Epidermal melanocyte (primary cell): ENCODE measurements around the gene MGMT.

ENCODE experiments used
- DNase-seq: peaks from one replicate; pipeline ENCODE4 v3.0.0; 2011; ENCODE audit warnings: low spot score; ENCODE audit not compliant: insufficient read length

Gene MGMT

DNA sequence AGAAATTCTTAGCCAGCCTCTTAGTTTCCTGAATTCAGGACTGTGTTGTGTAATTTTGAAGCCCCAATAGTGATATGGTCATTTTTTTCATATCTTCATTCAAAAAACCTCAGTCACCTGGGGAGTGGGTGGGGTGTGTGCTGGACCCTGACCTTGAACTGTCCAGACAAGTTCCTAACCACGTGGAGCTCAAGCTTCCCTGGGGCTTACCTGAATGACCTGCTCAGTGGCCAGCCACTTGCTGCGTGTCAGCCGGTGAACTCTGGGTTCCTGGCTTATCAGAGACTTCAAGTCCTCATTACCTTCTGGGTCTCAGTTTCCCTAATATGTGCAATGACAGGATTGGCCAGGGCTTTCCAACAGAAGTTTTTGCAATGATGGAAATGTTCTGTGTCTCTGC lies 27.1 kb downstream of the MGMT start:
- DNase-seq = no peak

DNA sequence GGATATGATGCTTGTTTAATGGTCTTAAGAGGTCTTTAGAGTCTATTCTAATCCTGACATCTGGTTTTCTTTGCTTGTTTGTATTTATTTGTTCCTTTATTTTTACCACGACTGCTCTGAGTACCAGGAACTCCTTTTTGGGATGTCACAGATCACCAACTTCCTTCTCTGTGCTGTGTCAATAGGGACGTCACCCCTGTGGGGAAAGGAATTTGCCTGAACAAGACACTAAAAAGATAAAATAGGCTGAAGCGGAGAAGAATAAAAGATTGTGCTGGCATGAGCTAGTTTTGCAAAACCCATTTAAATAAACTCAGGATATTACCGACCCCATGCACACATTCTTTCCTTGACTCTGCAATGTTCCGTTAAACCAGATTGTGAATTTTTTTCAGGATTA lies 27.7 kb downstream of the MGMT start:
- DNase-seq = no peak

DNA sequence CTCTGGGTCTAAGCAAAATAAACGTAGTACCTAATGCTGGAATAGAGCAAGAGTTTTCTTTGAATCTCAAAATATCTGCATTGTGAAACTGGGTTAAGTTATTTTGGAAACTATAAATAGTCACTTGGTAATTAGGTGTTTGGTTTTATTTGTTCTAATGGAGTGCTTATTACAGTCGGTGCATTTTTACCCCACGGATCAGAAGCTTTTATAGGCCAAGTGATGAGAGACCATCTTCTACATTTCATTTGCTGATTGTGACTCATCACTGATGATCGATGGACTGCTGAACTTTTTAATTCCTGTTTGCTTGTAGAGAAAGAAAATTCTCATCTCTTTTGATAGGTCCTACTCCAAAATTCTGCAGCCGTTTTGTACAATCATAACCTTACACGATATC lies 28.2 kb downstream of the MGMT start:
- DNase-seq = no peak

DNA sequence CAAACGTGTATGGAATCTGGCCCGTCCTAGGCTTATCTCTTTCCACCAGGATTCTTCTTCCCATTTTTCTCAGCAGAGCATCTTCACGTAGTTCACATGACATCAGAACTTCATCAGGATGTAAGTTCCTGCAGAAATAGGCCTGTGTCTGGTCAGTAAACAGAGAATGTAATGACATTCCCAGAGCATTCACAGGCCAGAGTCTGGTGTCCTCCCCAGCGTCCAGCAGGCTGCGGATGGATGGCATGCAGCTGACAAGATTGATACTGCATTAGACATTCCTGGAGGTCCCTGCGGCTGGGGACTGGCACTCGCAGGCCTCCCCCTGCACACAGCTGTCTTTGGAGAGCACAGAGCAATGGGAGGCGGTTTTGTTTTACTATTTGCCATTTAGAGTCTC lies 28.7 kb downstream of the MGMT start:
- DNase-seq = no peak

DNA sequence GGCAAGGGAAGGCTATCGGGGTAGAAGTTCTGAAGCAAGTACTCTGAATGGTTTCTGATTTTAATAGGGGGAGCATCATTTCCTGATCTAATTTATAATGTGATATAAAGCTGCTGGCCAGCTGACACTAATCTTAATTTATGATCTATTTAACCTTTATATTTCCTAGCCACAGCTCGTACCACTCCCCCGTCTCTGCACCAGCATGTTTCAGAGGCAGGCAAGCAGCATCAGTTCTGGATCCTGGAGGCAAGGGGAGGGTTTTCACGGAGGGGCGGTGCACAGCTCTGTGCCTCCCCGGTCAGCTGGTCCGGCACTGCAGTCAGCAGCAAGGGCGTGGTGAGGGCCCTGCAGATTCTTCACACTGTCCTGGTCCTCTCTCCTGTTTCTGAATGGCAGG lies 30.0 kb downstream of the MGMT start:
- no peak for DNase-seq

DNA sequence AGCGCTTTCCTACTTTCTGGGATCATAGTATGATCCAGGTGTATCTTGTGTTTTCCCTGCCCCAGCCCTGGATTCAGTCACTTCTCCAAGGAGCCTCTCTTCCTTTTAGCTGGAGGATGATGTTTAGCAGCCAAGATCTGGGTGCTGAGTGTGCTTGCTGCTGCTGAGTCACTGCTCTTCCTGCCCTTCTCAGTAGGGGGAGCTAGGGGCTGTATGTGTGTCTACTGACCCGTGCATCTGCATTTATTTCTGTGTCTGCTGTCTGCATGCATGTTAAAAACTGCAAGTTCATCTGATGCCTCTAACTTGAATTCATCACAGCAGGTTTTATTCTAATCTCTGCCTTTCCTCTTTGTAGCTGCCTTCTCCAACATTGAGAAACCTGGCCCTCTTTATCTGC lies 31.6 kb downstream of the MGMT start:
- no peak for DNase-seq

DNA sequence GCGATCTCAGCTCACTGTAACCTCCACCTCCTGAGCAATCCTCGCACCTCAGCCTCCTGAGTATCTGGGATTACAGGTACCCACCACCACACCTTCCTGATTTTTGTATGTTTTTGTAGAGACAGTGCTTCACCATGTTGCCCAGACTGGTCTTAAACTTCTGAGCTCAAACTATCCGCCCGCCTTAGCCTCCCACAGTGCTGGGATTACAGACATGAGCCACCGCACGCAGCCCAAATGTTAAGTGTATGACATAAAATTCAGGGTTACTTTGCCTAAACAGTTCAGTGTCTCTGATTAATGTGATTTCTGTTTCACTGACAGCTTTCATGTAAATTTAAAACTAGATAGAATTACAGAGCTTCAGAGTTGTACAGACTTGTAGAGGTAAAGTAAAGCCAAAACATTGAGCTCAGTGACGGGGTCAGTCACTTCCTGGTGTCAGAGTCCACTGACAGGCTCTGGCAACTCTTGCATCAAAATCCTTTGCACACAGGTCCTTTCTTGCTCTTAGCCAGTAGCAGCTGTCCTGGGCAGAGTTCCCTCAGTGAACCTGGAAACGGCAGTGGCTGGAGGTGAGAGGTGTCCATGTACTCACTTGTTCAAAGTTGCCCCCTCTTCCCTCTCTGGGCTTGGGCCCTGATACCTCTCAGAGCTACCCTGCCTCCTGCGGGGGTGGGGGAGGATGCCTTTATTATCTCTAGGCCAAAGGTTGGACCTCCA lies 33.7 kb downstream of the MGMT start:
- no peak for DNase-seq

DNA sequence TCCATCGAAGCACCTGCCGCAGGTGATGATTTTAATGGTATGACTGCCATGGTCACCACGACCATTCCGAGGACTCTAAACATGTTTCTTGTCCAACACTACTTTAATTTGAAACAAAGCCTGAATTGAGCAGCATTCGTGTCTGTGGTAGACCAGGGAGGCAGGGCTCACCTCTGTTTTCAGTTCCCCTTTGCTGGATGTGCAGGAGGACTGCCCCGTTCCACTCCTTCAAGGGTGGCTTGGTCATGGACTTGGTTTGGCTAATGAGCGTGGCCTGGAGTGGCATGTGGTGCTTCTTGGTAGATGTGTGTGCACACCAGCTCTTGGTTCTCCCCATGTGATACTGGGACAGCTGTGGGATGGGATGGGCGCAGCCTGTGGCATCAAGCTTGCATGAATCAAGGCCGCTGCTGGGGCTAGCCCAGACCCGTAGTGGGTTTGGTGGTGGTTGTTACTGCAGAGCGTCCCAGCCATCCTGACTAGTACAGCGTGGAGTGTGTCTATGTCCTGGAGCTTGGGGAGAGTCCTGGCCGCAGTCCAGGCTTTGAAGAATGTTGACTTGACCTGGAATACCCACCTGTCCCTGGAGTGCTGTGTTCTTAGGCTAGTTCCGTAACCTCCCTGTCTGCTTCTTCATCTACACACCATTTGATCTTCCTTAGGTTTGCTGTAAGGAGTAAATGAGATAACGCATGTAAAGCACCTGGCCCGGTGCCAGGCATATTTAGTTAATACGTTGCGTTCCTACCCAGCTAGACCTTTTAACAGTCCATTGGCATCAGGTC lies 34.8 kb downstream of the MGMT start:
- DNase-seq = no peak

DNA sequence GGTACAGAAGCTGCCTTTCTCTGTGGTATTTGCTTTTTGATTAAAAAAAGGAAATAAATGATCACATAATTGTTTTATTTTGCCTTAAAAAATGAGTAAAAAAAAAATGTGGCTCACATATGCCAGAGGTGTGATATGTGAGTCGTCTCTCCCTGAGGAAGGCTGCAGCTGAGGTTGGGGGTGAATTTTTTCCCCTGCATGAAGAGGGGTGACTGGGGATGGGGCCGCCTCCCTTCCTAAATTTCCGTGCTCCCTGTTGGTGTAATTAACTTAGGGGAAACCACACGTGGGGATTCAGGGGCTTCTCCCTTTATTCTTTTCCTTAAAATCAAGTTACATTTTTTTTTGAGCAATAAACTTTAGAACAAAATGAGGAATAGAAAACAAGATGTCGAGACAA lies 35.4 kb downstream of the MGMT start:
- DNase-seq = no peak

DNA sequence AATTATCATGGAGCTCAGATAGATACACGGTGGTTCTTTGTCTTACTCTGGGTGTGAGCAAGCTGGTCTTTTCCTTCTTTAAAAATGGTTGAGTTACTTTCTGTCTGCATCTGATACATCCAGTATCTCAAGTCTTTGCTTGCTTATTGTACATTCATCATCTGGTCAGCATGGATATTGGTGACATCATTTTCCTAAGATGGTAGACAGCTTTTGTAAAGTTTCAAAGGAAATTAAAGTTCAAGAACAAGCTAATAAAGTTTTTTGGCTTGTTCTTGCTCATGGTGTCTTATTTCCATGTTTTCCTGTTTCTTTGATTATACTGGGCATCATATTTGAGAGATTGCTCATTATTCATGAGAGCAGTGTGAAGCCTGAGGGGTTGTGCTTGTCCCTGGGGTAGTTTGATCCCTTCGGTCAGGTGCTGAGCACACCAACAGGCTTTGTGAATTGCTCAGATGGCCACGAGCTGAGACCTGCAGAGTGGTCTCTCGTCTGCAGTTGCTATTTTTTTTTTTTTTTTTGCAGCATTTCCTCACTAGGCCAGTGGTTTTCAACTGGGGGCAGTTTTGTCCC lies 38.5 kb downstream of the MGMT start:
- DNase-seq = no peak

DNA sequence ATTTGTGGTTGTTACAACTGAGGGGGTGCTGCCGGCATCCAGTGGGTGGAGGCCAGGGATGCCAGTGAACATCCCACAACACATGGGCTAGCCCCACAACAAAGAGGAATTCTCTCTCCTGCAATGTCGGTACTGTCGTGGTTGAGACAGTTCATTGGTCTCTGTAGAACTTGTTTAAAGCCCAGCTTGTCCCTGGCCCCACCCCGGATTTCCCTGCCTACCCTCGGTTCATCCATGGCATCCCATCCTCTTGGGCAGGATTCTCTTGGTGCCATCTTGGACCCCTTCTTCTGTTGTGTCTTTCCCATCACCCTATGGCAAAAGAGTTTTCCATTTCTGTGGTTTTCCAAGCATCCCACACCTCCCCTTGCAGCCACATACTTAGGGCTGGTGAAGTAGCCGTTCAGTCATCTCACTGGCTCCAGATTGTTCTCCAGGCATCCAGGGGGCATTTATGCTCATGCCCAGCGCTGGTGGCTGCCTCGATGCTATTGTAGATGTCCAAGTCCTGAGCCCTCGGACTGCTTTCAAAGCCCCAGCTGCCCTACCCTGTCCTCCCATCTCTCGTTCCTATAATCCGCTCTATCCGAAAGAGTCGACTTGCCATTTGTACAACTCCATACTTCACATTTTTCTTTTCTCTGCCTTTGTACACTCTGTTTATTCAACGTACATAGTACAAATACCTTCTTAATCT lies 39.2 kb downstream of the MGMT start:
- no peak for DNase-seq

DNA sequence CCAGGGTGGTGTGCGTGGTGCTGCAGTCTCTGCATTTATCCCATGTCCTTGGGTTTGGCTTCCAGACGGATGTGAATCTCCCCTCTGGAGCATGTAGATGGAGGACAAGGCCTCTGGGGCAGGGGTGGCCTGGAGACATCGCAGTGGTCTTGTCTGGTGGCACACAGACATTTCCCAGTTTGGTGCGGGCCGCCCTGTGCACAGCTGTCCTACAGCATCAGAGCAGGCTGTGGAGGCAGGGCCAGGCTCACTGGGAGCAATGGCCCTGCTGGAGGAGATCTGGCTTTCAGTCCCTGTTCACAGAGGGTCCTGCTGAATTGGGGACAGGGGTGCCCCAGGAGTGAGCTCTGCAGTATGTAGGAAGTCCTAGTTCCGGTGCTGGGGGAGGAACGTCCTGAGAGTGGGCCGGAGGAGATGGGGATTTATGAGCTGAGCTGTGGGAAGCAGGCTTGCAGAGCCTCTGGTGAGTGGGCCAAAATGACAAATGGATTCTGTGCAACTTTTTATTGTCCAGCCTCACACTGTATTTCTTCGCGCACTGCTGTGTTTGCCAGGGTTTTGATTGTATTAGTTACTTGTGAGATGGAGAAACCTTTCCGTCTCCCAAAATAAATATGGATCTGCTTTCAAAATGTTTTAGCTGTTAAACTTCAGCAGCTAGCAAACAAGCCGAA lies 40.3 kb downstream of the MGMT start:
- no peak for DNase-seq

DNA sequence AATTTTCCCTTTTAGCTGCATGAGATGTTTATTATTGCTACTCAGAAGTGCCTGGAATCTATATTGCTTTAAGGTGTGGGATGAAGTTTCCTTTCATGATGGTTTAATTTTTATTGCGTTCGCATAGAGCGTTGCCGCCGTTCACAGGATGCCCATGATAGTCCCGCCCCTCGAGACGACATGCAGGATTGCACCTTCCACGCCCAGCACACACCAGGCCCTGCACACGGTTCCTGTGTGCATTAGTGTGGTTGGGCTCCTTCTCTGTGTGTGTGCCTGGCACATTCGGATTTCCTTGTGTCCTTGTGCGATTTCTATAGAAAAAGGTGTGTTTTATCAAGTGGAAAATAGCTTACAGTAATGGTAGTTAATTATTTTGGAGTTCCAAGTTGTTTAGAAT lies 42.1 kb downstream of the MGMT start:
- DNase-seq = no peak

DNA sequence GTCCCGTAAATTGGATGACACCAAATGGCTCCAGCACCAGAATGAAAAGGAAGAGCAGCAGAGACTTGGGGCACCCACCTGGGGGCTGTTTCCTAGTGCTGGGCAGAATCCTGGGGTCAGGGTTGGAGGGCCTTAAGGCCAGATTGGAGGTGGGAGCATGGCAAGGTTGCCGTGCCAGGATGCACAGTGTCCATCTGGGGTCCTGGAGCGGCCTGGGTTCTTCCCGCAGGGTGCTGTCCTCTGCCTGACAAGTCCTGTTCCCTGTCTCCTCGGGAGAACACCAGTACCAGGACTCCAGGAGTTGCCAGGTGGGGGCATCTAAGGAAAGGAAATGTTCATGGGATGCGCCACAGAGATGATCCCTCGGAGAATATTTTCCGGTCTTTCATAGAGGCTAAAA lies 42.8 kb downstream of the MGMT start:
- DNase-seq = no peak

DNA sequence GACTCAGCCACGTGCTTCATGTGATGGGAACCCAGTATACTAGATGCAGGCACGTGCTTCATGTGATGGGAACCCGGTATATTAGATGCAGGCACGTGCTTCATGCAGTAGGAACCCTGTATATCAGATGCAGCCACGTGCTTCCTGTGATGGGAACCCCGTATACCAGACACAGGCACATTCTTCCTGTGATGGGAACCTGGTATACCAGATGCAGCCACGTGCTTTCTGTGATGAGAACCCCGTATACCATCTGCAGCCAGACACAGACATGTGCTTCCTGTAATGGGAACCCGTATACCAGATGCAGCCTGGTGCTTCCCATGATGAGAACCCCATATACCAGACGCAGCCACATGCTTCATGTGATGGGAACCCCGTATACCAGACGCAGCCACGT lies 44.0 kb downstream of the MGMT start:
- no peak for DNase-seq

DNA sequence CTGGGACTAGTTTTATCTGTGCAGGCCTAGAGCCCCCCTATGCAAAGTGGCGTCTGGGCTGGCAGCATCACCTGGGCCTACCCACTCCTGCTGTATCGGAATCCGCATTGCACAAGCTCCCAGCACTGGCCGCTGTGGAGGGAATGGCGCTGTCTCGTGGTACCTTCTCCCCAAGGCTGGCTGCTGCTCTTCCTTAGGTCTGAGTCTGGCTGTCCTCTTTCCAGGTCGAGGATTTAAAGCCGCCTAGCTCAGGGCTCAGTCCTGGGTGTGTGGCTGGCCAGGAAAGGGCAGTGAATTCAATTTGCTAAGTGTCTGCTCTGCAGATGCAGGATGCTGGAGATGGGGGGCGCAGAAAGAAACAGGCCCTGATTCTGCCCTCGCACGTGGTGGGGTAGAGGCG lies 44.7 kb downstream of the MGMT start:
- no peak for DNase-seq

DNA sequence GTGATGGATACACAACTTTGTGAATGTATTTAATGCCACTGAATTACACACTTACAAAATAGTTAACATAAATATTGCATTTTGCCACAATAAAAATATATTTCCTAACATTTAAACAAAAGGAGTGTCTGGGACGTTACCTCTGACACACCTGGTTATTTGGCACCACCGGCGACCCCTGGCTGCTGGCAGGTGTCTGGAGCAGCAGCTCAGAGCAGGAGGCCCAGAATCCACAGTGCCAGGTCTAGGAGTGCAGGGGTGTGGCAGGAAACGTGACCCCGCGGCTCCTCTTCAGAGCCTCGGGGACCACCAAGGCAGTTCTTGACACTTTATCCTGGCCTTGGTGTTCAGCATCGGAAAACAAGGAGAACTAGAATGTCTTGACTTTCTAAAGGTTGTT lies 46.3 kb downstream of the MGMT start:
- no peak for DNase-seq

DNA sequence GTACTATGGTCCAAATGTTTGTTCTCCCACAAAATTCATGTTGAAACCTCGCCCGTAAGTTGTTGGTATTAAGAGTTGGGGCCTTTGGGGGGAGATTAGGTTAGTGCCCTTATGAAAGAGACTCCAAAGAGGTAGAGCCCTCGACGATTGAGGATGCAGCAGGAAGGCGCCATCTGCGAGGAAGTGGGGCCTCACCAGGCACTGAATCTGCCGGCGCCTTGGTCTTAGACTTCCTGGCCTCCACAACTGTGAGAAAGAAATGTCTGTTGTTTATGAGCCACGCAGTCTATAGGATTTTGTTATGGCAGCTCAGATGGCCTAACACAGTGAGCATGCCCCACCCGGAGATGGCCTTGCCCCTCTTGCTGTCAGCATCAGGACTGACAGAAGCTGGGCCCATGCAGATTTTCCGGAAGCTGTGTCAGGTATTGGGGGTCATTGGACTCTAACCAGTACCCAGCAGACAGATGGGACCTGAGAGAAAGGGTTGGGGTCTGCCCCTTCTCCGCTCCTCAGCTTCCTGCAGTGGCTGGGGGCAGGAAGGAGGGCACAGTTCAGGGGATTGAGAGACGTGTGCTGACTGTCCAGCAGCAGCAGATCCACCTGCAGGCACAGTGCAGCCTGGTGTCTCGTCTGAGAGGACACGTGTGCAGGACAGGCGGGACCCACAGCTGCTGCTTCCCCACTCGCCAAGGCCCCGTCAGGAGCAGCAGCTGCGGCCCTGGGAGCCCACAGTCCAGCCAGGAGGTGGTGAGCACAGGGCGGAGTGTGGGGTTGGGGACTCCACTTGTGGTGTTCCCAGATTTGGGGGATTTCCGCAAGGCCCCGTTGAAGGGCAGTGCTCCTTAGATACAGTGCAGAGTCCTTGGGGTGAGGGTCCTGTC lies 47.8 kb downstream of the MGMT start:
- DNase-seq = no peak

DNA sequence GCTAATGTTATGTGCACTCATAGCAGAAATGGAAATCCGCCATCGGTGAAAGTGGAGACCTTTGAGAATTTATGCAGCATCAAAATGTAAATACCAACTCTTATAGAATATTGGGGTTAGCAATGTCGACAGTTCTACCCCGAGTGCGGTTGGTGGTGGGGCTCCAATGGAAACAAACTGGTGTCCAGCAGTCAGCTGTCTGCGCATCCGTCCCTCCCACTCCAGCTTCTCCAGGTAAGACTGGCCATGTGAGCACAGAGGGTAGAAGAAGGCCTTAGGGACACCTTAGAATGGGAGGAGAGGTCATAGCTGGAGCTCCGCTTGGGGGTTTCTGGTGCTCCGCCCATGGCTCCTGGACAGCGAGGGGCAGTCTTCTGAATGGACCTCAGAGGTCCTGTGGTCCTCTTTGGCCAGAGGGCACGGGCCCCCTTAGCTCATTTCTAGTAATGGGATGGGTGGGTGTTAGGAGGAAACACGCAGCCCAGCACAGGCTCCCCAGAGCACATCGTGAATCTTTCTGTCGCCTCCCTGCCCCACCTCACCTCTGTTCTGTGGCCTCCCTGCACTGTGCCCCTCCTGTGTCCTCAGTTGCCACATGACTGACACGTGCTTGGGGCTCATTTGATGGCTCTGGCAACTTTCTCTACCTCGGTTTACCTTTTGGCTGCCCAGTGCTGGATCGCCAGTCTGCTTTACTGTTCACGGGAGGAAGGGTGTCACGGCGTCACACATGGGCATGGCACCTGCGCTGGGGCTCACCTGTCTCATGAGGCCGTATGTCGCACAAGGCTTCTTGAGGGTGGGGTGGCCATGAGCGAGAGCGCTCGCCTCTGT lies 50.0 kb downstream of the MGMT start:
- no peak for DNase-seq

DNA sequence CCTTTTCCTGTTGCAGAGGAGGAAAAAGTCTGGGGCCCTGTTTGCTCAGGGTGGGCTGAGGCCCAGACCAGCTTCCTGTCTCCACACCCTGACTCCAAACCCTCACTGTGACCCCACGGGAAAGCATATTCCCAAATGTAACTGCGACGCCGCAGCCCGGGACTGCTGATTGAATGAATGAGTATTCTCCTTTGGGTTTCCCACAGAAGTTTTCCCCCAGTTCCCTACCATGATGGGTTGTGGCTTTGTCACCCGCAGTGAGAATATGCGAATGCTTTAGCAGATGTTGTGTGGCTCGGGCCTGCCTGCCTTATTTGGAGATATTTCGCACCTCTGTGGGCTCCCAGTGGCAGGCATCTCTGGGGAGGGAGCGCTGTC lies 50.6 kb downstream of the MGMT start:
- no peak for DNase-seq
